Duodenal mucosa (tissue), 2 donors: Measurements from ENCODE around the gene IL31RA.

Experiments used
- H3K27ac ChIP-seq: one replicate; pipeline ENCODE4 v1.7.0; 2013; ENCODE audit warnings: low read depth, low read length
- H3K27me3 ChIP-seq, 2 donors: one replicate each; pipeline ENCODE4 v1.7.0; 2013; ENCODE audit warnings: low read length in 2 of 2, control low read depth in 1 of 2; ENCODE audit not compliant: insufficient read depth in 2 of 2, control insufficient read depth in 1 of 2
- H3K36me3 ChIP-seq, 2 donors: one replicate each; pipeline ENCODE4 v1.7.0; 2013; ENCODE audit warnings: low read length in 2 of 2, control low read depth in 1 of 2; ENCODE audit not compliant: insufficient read depth in 2 of 2, control insufficient read depth in 1 of 2
- H3K4me1 ChIP-seq, 2 donors: one replicate each; pipeline ENCODE4 v1.7.0; 2013; ENCODE audit warnings: low read length in 2 of 2, control low read depth in 1 of 2; ENCODE audit not compliant: insufficient read depth in 2 of 2, control insufficient read depth in 1 of 2
- H3K4me3 ChIP-seq, 2 donors: one replicate each; pipeline ENCODE4 v1.7.0; 2013; ENCODE audit warnings: low read length in 2 of 2, low read depth in 1 of 2
- H3K9ac ChIP-seq, 2 donors: one replicate each; pipeline ENCODE4 v1.7.0; 2013; ENCODE audit warnings: low read length in 2 of 2, low read depth in 1 of 2
- H3K9me3 ChIP-seq, 2 donors: one replicate each; pipeline ENCODE4 v1.7.0; 2013; ENCODE audit warnings: low read length in 2 of 2, control low read depth in 1 of 2; ENCODE audit not compliant: control insufficient read depth in 1 of 2

Gene IL31RA

DNA sequence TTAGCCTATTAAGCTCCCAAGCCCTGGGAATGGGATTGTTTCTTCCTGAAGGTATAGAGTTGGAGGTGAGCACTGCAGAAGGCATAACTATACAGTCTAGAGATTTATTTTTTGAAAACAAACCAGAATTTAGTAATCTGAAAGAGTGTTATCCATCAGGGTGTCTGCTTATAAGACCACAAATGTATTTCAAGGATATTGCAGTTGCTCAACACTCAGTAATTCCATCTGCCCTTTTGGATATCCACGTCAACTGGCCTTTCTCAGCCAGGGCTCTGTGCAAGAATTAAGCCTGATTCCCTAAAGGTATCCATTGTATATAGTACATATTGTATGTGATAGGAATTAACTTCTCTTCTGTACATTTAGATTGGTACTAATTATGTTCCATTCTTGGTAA, 15.0 kb upstream of the IL31RA start:
- Histone ChIP-seq H3K4me3 (no peak overlapping the region), H3K27me3 (no peaks in the 10 kb centered on the region), H3K36me3 (no peaks in the 10 kb centered on the region), H3K9ac (no peak overlapping the region), H3K9me3 (no peaks in the 10 kb centered on the region), H3K4me1 (no peaks in the 10 kb centered on the region), H3K27ac (no peak overlapping the region)

DNA sequence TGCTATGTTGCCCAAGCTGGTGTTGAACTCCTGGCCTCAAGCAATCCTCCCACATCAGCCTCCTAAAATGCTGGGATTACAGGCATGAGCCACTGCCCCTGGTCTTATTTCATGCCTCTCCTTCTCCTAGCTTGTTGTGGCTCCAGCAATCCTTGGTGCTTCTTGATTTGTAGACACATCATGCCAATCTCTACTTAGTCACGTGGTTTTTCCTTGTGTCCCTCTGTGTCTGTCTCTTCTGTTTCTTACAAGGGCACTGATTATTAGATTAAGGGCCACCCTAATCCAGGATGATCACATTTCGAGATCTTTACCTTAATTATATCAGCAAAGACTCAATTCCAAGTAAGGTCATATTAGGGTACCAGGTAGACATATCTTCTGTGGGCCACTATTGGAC, 9.2 kb upstream of the IL31RA start:
- no peaks in the 10 kb centered on the region for H3K9me3 ChIP-seq
- no peaks in the 10 kb centered on the region for H3K27me3 ChIP-seq
- no peak overlapping the region for H3K9ac ChIP-seq
- H3K4me1 ChIP-seq: no peaks in the 10 kb centered on the region
- H3K4me3 ChIP-seq: no peak overlapping the region
- H3K27ac ChIP-seq: no peak overlapping the region
- no peaks in the 10 kb centered on the region for H3K36me3 ChIP-seq

DNA sequence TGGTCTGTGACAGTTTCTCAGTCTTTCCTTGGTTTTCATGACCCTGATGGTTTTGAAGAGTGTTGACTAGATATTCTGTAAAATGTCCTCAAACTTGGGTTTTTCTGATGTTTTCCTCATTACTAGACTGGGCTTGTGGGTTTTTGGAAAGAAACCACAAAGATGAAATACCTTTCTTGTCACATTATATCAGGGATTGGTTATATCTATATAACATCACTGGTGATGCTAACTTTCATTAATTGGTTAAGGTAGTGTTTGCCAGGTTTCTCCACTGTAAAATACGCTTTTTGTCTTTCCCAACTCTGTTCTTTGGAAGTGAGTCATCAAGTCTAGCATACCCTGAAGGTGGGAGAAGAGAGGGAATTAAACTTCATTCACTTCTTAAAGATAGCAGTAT, 3.3 kb upstream of the IL31RA start:
- H3K4me3 ChIP-seq: no peak overlapping the region
- H3K9ac ChIP-seq: no peak overlapping the region
- H3K9me3 ChIP-seq: no peaks in the 10 kb centered on the region
- H3K4me1 ChIP-seq: no peaks in the 10 kb centered on the region
- no peak overlapping the region for H3K27ac ChIP-seq
- no peaks in the 10 kb centered on the region for H3K36me3 ChIP-seq
- no peaks in the 10 kb centered on the region for H3K27me3 ChIP-seq

DNA sequence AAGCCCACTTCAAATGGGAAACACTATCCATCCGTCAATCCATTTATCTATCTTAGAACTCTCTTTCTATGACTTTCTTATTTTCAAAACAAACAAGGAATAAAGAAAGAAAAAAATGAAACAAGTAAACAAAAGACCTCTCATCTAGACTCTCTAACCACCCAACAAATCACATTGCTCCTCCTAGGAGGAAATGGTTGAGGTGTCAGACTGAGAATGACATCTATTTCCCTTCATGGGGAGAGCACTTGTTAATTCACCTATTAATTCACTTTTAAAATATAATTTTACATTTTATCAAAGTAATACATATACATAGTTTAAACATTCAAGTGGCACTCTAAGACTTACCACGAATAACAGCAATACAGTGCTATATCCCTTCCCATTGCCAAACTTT, 2.4 kb upstream of the IL31RA start:
- Histone ChIP-seq H3K4me1 (no peaks in the 10 kb centered on the region), H3K9ac (no peak overlapping the region), H3K36me3 (no peaks in the 10 kb centered on the region), H3K27me3 (no peaks in the 10 kb centered on the region), H3K9me3 (no peaks in the 10 kb centered on the region), H3K27ac (no peak overlapping the region), H3K4me3 (no peak overlapping the region)

- no peaks in the 10 kb centered on the region for H3K36me3 ChIP-seq
- H3K9me3 ChIP-seq: no peaks in the 10 kb centered on the region
- no peak overlapping the region for H3K9ac ChIP-seq
- H3K27me3 ChIP-seq: no peaks in the 10 kb centered on the region
- no peak overlapping the region for H3K4me3 ChIP-seq
- H3K27ac ChIP-seq: no peak overlapping the region
- H3K4me1 ChIP-seq: no peaks in the 10 kb centered on the region
These were observed 470 bp downstream of the IL31RA start for GRCh38 chr5:55851675-55851979.

GRCh38 chr5:55852503-55852902, 1.3 kb downstream of the IL31RA start:
- Histone ChIP-seq H3K9me3 (no peaks in the 10 kb centered on the region), H3K9ac (no peak overlapping the region), H3K27ac (no peak overlapping the region), H3K4me3 (no peak overlapping the region), H3K36me3 (no peaks in the 10 kb centered on the region), H3K27me3 (peaks cover 0 to 2% of the 10 kb centered on the region in 2 donors), H3K4me1 (no peaks in the 10 kb centered on the region)

DNA sequence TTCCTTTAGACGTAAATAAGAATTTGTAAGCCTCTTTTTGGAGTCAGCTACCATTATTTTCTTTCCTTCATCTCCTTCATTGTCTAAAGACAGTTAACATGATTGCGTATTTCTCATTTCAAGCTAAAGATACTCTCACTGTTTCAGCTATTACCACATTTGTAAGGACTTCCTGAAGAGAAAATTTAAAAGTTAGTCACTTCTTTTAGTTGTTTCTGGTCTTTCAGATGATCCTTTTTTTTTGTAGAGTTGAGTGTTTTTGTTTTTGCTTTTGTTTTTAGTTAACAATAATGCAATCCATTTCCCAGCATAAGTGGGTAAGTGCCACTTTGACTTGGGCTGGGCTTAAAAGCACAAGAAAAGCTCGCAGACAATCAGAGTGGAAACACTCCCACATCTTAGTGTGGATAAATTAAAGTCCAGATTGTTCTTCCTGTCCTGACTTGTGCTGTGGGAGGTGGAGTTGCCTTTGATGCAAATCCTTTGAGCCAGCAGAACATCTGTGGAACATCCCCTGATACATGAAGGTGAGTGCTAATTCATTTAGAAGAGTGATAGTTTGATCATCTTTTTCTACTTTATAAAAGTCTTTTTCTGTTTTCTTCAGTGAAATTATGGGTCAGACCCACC, 2.0 kb downstream of the IL31RA start:
- H3K9ac ChIP-seq: no peak overlapping the region
- no peaks in the 10 kb centered on the region for H3K36me3 ChIP-seq
- no peak overlapping the region for H3K27ac ChIP-seq
- H3K4me3 ChIP-seq: no peak overlapping the region
- no peaks in the 10 kb centered on the region for H3K4me1 ChIP-seq
- peaks cover 0 to 5% of the 10 kb centered on the region in 2 donors for H3K27me3 ChIP-seq
- H3K9me3 ChIP-seq: no peaks in the 10 kb centered on the region

- H3K36me3 ChIP-seq: no peaks in the 10 kb centered on the region
- H3K27ac ChIP-seq: no peak overlapping the region
These were observed 2.7 kb downstream of the IL31RA start for GRCh38 chr5:55853818-55854217.

DNA sequence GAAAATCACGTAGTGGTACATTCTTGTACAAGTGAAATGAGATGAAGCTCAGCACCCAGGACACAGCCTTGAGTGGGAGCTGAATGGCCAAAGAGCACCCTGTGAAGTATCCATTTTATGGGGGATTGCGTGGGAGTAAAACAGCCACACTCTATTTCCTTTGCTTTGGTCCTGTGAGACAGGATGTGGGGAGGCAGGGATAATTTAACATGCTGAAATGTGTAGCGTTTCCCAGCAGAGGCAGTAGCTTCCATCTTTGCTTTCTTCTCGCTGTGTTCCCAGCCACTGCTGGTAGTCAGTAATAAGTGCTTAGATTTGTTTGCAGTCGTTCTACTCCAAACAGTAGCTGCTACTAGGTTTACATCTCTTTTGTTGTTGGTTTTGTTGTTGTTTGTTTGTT, 4.4 kb downstream of the IL31RA start:
- Histone ChIP-seq H3K9ac (no peak overlapping the region), H3K27me3 (peaks cover 0 to 5% of the 10 kb centered on the region in 2 donors), H3K27ac (no peak overlapping the region), H3K36me3 (no peaks in the 10 kb centered on the region), H3K4me1 (no peaks in the 10 kb centered on the region), H3K9me3 (no peaks in the 10 kb centered on the region), H3K4me3 (no peak overlapping the region)

More at GRCh38 chr5:55853818-55854217, 2.7 kb downstream of the IL31RA start:
- H3K9ac ChIP-seq: no peak overlapping the region
- peaks cover 0 to 5% of the 10 kb centered on the region in 2 donors for H3K27me3 ChIP-seq
- no peak overlapping the region for H3K4me3 ChIP-seq
- no peaks in the 10 kb centered on the region for H3K4me1 ChIP-seq
- H3K9me3 ChIP-seq: no peaks in the 10 kb centered on the region

- Histone ChIP-seq H3K36me3 (no peaks in the 10 kb centered on the region), H3K4me1 (no peaks in the 10 kb centered on the region), H3K27me3 (peaks cover 0 to 5% of the 10 kb centered on the region in 2 donors), H3K4me3 (no peak overlapping the region), H3K9ac (no peak overlapping the region), H3K27ac (no peak overlapping the region), H3K9me3 (no peaks in the 10 kb centered on the region)
These were observed 5.5 kb downstream of the IL31RA start for GRCh38 chr5:55856516-55857246.
